Measurements from ENCODE around the gene RER1.

The RER1 gene

GRCh38 chr1:2449636-2450454 lies 58.2 kb downstream of the RER1 start:
- no peak for DNase-seq

GRCh38 chr1:2451741-2452140 lies 60.1 kb downstream of the RER1 start:
- DNase-seq: no peak

GRCh38 chr1:2452201-2452931 lies 60.7 kb downstream of the RER1 start:
- no peak for DNase-seq

- no peak for DNase-seq
These were observed 61.3 kb downstream of the RER1 start for GRCh38 chr1:2452932-2453315.

- no peak for DNase-seq
These were observed 62.6 kb downstream of the RER1 start for GRCh38 chr1:2454227-2454626.

Data from NCI-H2081 (cell line).